ENCODE measurements around the gene OLFM1.

OLFM1 gene

DNA sequence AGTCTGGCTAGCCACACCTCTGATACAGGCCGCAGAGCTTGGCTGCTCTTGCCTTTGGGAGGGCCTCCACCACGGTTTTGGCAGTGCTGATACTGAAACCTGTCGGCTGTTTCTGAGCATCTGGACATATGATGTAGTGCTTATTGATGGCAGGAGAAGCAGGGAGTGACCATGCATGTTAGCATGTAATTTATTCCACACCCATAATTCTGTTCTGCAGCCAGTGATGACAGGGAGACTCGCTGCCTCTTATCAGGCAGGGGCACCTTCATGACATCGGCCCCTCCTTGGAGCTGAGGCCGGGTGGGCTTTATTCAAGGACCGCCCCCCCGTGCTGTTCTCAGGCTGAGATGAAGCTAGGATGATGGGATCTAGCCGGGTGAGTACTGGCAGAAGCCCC, 49.0 kb downstream of the OLFM1 start:
- DNase-seq (ENCODE audit: extremely low read depth, low read depth): no peak
- TF ChIP-seq, protein P1, sequence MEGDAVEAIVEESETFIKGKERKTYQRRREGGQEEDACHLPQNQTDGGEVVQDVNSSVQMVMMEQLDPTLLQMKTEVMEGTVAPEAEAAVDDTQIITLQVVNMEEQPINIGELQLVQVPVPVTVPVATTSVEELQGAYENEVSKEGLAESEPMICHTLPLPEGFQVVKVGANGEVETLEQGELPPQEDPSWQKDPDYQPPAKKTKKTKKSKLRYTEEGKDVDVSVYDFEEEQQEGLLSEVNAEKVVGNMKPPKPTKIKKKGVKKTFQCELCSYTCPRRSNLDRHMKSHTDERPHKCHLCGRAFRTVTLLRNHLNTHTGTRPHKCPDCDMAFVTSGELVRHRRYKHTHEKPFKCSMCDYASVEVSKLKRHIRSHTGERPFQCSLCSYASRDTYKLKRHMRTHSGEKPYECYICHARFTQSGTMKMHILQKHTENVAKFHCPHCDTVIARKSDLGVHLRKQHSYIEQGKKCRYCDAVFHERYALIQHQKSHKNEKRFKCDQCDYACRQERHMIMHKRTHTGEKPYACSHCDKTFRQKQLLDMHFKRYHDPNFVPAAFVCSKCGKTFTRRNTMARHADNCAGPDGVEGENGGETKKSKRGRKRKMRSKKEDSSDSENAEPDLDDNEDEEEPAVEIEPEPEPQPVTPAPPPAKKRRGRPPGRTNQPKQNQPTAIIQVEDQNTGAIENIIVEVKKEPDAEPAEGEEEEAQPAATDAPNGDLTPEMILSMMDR (IDR thresholded peaks at IDR 0.05; ENCODE audit: low read depth, low read length): no peak

DNA sequence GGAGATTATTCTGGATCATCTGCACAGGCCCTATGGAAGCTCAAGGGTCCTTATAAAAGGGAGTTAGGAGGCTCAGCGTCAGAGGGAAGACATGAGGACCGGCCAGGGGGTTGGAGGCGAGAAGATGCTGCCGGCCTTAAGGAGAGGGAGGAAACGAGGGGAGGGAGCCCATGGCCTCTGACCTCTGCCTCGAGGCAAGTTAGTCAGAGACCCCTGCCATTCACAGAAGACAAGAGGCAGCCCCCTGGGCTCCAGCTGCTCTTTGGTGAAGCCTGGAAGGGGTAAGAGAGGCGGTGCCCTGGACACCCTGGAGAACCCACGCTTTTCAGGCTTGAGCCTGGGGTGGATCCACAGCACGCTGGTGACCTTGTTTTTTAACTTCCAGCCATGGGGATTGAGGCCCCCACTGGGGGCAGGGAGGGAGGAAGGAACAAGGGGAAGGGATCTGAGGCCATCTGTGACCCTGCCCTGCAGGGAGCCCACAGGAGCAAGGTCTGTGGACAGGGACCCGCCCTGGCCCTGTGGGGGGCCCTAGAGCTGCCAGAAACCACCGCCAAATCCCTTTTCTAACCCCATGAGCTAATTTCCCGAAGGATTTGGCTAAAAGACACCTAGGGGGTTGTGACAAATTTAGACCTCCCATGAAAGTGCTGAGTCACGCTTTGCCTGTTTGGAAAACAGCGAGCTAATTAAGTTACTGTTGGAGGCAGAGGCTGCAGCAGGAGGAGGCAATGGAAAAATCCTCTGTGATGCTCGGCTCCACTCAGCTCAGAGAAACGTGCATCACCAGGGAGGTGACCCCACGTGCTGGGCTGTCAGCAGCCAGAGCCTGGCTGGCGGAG, 49.7 kb downstream of the OLFM1 start:
- TF ChIP-seq, protein P1 (IDR thresholded peaks at IDR 0.05; ENCODE audit: low read depth, low read length): no peak
- DNase-seq (ENCODE audit: extremely low read depth, low read depth): no peak

DNA sequence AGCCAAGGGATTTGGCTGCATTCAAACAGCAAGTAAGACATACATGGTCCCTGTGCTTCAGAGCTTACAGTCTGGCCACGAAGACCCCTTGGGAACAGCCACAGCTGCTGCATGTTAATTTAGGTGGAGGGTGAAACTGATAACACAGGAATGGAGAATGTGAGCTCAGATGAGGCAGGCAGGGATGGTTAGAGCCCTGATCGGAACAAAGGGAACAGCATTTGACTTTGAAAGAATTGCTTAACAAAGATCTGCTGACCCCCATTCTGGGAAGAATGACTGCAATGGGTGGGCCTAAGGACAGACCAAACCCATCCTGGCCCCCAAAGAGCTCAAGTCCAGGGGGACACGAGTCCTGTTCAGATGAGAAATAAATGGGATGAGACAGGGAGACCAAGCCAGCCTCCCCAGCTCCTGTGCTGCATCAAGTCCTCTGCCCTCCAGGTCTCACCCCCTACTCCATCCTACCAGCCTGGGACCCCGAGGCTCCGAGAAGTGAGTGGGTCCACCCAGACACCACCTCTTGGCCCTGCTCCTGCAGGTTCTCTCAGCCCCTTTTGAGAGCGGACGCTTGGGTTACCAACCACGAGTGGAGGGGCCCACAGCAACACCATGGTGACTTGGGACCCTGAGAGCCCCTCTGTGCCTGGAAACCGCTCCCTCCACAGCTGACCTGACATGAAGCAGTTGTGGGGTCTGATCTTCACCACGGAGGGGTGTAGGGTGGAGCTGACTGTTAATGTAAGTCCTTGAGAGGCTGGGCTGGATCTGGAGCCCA, 50.8 kb downstream of the OLFM1 start:
- TF ChIP-seq, protein P1 (IDR thresholded peaks at IDR 0.05; ENCODE audit: low read depth, low read length): no peak
- DNase-seq (ENCODE audit: extremely low read depth, low read depth): no peak

DNA sequence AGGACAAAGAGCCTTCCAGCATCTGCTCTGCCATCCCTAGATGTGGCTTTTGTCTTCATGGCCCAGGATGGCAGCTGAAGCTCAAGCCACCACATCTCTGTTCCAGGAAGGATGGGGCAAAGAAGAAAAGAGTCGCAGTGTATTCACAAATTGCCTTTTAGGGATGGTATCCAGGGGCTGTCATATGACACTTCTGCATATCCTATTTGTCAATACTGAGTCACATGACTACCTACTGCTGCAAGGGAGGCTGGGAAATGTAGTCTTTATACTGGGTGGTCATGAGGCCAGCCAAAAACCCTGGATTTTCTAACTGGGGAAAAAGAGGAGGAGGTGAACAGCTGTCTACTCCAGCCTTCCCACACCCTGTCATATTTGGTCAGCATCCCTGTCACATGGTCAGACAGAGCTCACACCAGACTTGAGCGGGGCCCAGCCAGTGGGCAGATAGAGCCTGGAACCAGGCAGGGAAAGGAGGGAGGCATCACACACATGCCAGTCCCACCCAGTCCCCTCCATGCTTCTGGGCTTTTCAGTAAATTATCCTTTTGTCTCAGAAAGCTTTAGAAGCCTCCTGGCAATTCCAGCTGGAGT, 52.0 kb downstream of the OLFM1 start:
- no peak for DNase-seq (ENCODE audit: extremely low read depth, low read depth)
- TF ChIP-seq, protein P1 (IDR thresholded peaks at IDR 0.05; ENCODE audit: low read depth, low read length): no peak

DNA sequence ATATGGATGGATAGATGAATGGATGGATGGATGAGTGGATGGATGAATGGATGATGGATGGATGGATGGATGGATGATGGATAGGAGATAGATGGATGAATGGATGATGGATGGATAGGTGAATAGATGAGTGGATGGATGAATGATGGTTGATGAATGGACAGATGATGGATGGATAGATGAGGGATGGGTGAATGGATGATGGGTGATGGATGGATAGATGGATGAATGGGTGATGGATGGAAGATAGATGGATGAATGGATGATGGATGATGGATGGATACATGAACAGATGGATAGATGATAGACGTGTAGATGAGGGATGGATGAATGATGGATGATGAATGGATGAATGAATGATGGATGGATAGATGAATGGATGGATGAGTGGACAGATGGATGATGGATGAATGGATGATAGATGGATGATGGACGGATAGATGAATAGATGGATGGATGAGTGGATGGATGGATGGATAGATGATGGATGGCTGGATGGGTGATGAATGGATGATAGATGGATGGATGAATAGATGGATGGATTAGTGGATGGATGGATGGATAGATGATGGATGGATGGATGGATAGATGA, 53.8 kb downstream of the OLFM1 start:
- TF ChIP-seq, protein P1 (IDR thresholded peaks at IDR 0.05; ENCODE audit: low read depth, low read length): no peak

DNA sequence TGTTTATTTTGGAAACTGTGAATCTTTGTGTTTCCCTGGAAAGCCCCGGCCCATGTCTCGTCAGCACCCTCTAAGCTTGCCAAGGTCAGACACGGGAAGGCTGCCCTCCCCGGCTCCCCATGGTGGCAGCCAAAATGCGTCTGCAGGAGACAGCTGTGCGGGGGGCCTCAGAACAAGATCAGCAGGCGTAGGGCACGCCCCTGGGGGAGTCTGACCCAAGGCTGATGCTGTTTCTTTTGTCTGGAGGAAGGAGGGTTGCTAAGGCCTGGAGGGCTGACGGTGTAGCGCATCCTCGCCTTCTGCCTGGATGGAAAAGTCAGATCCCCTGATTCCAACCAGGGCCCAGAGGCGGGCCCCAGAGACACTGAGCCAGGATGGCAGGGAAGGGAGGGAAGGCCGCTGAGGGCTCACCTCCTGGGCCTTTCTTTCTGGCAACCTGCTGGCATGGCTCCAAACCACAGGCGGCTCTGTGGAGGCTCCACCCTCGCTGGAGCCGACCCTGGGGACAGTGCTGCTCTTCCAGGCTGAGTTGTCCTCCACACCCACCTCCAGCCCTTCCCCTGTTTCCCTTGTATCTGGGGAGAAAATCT, 57.2 kb downstream of the OLFM1 start:
- TF ChIP-seq, protein P1 (IDR thresholded peaks at IDR 0.05; ENCODE audit: low read depth, low read length): no peak
- DNase-seq (ENCODE audit: extremely low read depth, low read depth): no peak

More for the DNA sequence above, 53.8 kb downstream of the OLFM1 start:
- no peak for DNase-seq (ENCODE audit: extremely low read depth, low read depth)
